Tongue (tissue), 2 donors: ENCODE measurements around the gene WBP1. TPM values are rescaled to one million over a fixed set of nuclear protein-coding genes. Genes with fewer than 3 reads are reported as not detected.

Source experiments
- DNase-seq: peaks from one replicate; pipeline ENCODE4 v3.0.0-alpha.2; 2015
- total RNA-seq: library from RNA; depleted of rRNA; stranded (reverse); fragments of >200 nt; gene quantifications from one replicate; pipeline ENCODE4 v1.2.3, GENCODE V29; 2014

Gene WBP1
- total RNA-seq, 1 donor from 2014 or later: 41.5 TPM

DNA sequence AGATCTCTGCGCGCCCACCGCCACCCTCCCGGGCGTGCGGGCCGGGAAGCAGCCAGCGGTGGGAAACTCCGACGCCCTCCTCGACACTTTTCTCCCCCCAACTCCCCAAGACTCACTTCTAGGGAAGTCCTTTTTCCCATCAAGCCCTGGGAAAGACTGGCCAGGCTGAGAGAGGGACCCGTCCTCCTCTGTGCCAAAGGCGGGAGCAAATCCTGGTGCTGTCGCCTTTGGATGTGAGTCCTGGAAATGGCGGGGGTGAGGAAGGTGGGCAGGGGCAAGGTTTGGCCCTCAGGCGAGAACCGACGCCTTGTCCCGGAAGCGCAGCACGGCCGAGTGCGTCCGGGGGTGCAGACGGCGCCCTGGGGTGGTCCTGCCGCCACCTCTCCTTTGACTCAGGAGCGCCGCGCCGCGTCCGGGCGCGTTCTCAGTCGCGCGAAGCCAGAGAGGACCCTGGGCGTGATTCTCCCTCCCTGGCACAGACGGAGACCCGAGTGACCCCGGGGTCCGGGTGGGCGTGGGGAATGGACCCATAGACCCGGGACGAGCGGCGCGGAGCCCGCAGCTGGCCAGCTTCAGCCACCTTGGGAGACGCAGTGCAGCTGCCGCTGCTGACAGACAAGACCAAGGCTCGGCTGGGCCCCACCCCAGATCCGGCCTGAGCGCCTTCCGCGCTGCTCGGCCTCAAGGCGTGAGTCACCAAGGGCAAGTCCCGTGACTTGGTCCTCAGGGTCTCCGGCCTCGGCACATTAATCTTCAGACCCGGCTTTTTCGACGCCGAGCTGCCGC, 44.7 kb downstream of the WBP1 start:
- DNase-seq: peak; percentile 85

DNA sequence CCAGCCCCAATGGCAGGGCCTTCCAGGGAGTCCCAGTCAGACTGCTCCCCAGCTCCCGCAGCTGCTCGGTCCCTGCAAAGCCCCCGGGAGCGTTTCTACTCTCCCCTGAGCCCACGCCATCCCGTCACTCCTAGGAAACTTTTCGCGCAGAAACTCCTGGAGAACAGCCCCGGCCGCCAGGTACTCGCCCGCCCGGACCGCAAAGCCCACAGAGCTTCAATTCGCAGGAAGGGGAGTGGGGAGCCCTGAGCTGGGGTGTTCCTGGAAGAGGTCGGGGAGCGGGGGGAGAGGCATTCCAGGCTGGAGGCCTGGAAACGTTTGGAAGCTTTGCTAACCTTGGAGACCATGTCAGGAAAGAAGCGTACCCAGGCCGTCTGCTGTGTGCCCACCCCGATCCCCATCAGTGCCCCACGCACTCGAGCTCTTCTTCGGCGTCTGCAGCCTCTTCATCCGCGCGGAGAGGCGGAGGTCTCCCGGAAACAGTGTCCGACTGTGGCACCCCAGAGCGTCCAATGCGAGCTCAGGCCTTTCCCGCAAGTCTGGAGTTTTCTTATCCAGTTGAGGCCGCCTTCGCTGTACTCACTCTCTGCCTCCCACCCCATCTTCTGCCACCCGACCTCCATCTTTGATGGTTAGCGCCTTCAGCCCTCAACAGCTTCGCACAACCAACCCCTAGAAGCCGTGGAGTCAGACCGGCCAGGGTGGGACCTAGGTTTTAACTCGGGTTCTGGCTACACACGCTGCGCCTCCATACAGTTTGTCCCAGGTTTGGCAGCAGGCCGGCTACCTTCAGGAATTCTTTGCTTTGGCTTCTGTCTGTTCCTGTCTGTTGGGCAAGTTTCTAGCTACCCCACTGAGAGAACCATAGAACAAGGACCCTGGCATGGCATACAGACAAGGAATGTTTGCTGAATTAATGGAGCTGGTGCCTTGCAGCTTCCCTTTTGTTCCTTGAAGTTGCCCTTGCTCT, 45.6 kb downstream of the WBP1 start:
- DNase-seq: no peak

DNA sequence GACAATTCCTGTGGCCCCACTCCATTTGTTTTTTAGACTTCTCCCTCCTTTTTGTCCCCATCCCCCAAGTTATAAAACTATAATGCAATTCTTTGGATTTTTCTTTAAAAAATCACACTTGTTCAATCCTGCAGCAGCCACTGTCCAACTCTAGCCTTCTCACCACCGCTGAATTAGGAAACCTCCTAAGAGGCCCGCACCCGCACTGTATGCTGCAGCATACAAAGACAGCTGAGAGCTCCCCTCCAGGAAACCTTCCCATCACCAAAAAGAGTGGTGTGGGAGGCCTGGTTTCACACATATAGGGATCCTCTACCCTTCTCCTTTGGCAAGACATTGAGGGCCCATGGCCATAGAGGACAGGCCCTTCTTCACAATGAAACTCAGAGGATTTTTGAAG, 46.4 kb downstream of the WBP1 start:
- no peak for DNase-seq

DNA sequence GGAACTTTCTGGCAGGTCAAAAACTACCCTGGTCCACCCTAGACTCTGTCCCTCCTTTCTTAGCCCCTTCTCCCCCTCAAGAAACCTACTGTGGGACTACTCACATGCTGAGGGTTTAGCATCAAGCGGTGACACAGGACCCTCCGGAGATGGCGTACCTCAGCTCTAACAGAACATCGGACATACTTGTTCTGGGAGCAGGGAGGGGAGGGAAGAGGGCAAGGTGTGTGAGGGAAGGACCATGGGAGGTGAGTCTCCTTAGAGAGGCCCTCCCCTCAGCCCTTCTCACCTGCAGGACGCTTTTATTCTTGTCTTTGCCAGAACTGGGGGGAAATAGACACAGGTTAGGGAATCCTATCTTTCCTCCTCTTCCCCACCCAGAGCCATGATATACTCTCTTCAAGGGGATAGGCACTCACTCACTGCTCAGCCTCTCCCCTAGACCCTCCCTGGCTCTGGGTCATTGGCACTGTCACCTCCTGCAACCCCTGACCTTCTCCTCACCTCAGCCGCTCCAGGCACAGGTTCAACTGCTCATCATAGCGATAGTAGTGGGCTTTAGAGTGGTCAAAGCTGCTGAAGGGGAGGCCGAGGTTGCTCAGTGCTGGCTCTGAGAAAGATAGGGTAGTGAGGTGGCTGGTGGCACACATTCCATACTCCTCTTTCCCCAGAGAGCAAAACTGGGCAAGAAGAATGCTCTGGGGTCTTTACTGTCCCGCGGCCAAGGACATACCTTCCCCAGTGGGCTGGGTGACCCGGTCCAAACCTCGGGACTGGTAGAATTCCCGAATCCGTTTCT, 47.4 kb downstream of the WBP1 start:
- no peak for DNase-seq

GRCh38 chr2:74507145-74507925, 49.1 kb downstream of the WBP1 start, which contains the start of gene PCGF1:
Gene PCGF1, minus strand, starts transcription at chr2:74507695. Its CDS starts 27 bp downstream, at chr2:74507668.
- DNase-seq: peak; percentile 99

DNA sequence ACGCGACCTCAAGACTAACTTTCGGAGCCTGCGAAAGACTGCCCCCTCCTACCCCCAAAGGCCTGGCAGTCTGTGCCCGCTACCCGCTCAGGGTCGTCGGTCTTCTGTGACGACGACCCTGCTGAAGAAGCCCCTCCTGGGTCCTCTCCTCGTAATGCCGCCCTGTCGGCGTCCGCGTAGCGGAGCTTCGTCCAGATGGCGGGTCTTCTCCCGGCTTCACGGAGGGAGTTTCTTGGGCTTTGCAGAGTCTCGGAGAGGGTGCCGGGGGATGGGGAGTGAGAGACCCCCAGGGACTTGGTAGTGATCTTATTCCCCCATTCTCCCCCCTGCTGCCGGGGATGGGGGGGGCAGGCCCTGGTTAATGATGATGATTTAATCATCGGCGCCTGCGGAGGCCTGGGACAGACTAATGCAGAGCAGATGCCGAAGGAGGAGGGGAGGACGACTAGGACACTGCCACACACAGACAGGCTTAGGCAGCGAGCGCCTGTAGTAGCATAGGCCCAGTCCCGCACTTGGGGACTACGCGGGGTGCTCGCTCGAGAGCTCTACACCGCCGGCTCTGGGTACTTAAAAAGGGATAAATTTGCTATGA, 49.8 kb downstream of the WBP1 start:
- DNase-seq: peak; percentile 61

DNA sequence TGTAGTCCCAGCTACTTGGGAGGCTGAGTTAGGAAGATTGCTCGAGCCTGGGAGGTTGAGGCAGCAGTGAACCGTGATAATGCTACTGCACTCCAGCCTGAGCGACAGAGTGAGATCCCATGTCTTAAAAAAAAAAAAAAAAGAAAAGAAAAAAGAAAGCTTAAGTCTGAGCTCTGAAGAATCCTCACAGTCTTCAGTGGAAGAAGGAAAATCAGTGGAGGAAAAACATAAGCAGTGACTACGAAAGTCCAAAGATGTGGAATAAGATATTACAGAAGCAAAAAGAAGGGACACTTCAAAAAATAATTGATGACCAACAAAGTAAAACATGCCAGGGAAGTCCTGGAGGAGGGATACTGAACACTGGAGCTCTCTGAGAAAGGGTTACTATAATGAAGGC, 52.0 kb downstream of the WBP1 start:
- DNase-seq: no peak

Other genes starting within 250 kb of the WBP1 start
- gene SLC4A5, start 115.0 kb upstream of the WBP1 start, total RNA-seq: 2.6 TPM
- gene DCTN1, start 78.1 kb upstream of the WBP1 start, total RNA-seq: 103 TPM
- gene C2orf81, start 36.8 kb upstream of the WBP1 start, total RNA-seq: 1.0 TPM
- gene WDR54, start 36.7 kb upstream of the WBP1 start, total RNA-seq: 11.2 TPM
- 42.1 TPM for gene RTKN, start 16.5 kb upstream of the WBP1 start, total RNA-seq
- 26.0 TPM for gene INO80B, start 3.4 kb upstream of the WBP1 start, total RNA-seq
- 40.4 TPM for gene MOGS, start 6.9 kb downstream of the WBP1 start, total RNA-seq
- gene MRPL53, start 14.2 kb downstream of the WBP1 start, total RNA-seq: 19.9 TPM
- gene CCDC142, start 24.6 kb downstream of the WBP1 start, total RNA-seq: 18.0 TPM
- gene TTC31, start 24.6 kb downstream of the WBP1 start, total RNA-seq: 13.3 TPM
- not detected for gene LBX2, start 41.2 kb downstream of the WBP1 start, total RNA-seq
- gene PCGF1, start 49.3 kb downstream of the WBP1 start, total RNA-seq: 8.7 TPM
- gene TLX2, start 56.0 kb downstream of the WBP1 start, total RNA-seq: not detected
- 2.5 TPM for gene DQX1, start 67.8 kb downstream of the WBP1 start, total RNA-seq
- gene AUP1, start 71.3 kb downstream of the WBP1 start, total RNA-seq: 60.9 TPM
- 30.2 TPM for gene HTRA2, start 71.5 kb downstream of the WBP1 start, total RNA-seq
- gene LOXL3, start 95.5 kb downstream of the WBP1 start, total RNA-seq: 11.2 TPM
- 8.4 TPM for gene DOK1, start 96.3 kb downstream of the WBP1 start, total RNA-seq
- 4.6 TPM for gene M1AP, start 189.9 kb downstream of the WBP1 start, total RNA-seq
- gene SEMA4F, start 195.8 kb downstream of the WBP1 start, total RNA-seq: 3.3 TPM